CD8-positive, alpha-beta memory T cell (primary cell): Measurements from ENCODE around the gene CHCHD4. TPM values are rescaled to one million over a fixed set of nuclear protein-coding genes. Genes with fewer than 3 reads are reported as not detected.

Source experiments
- CTCF ChIA-PET: fragments of 350-600 bp; sonication (Branson Sonifier 250); formaldehyde crosslinking; loops from one replicate; lab custom pipeline; 2021; ENCODE audit warnings: antibody characterized with exemption; lab: Charles Lee
- POLR2A ChIA-PET: fragments of 350-600 bp; sonication (Branson Sonifier 250); formaldehyde crosslinking; loops from one replicate; lab custom pipeline; 2021; ENCODE audit warnings: antibody characterized with exemption; lab: Charles Lee
- DNase-seq, 5 donors: peaks; one replicate each; pipeline versions ENCODE4 v3.0.0 to v3.0.0-alpha.2; 2020 to 2022; ENCODE audit warnings: mixed read lengths in 1 of 5
- H3K27ac ChIP-seq: one replicate; pipeline ENCODE4 v1.7.0; 2013; ENCODE audit warnings: low read depth, mild to moderate bottlenecking, low read length, moderate library complexity
- H3K27me3 ChIP-seq: 2 replicates; pipeline ENCODE4 v1.7.0; 2013; ENCODE audit warnings: low read length, mild to moderate bottlenecking; ENCODE audit not compliant: insufficient read depth, poor library complexity, severe bottlenecking
- H3K36me3 ChIP-seq: 2 replicates; pipeline ENCODE4 v1.7.0; 2013; ENCODE audit warnings: mild to moderate bottlenecking, low read length, moderate library complexity; ENCODE audit not compliant: insufficient read depth
- H3K4me1 ChIP-seq: 2 replicates; pipeline ENCODE4 v1.7.0; 2013; ENCODE audit warnings: mild to moderate bottlenecking, low read length, moderate library complexity; ENCODE audit not compliant: insufficient read depth
- H3K4me3 ChIP-seq: 2 replicates; pipeline ENCODE4 v1.7.0; 2013; ENCODE audit warnings: mild to moderate bottlenecking, low read length
- H3K9me3 ChIP-seq: 2 replicates; pipeline ENCODE4 v1.7.0; 2013; ENCODE audit warnings: mild to moderate bottlenecking, low read length
- H3K27ac Mint-ChIP-seq, 8 donors: one replicate each; pipeline ENCODE4 v1.8.0; 2020 to 2021; ENCODE audit warnings: mixed read lengths in 8 of 8, mild to moderate bottlenecking in 6 of 8, inconsistent platforms in 3 of 8, moderate library complexity in 3 of 8
- H3K27me3 Mint-ChIP-seq, 2 donors: one replicate each; pipeline ENCODE4 v1.8.0; 2020 to 2021; ENCODE audit warnings: mixed read lengths in 2 of 2, mild to moderate bottlenecking in 1 of 2, moderate library complexity in 1 of 2
- H3K36me3 Mint-ChIP-seq, 3 donors: one replicate each; pipeline ENCODE4 v1.8.0; 2020 to 2021; ENCODE audit warnings: mixed read lengths in 3 of 3, inconsistent platforms in 1 of 3, mild to moderate bottlenecking in 1 of 3
- H3K4me1 Mint-ChIP-seq, 3 donors: one replicate each; pipeline ENCODE4 v1.8.0; 2020 to 2021; ENCODE audit warnings: mixed read lengths in 3 of 3, inconsistent platforms in 1 of 3, mild to moderate bottlenecking in 1 of 3
- H3K4me3 Mint-ChIP-seq, 7 donors: one replicate each; pipeline ENCODE4 v1.8.0; 2020 to 2021; ENCODE audit warnings: mixed read lengths in 7 of 7, mild to moderate bottlenecking in 6 of 7, moderate library complexity in 4 of 7, inconsistent platforms in 2 of 7
- H3K9me3 Mint-ChIP-seq, 5 donors: one replicate each; pipeline ENCODE4 v1.8.0; 2020 to 2022; ENCODE audit warnings: mixed read lengths in 5 of 5, mild to moderate bottlenecking in 3 of 5, moderate library complexity in 2 of 5, inconsistent platforms in 1 of 5
- polyA plus RNA-seq: library from polyadenylated mRNA; unstranded; fragments of 300-500 nt; fragmentation: Illumina TruSeq; gene quantifications from one replicate; pipeline ENCODE4 v1.2.3, GENCODE V29; 2021
- total RNA-seq, 2 experiments: library from RNA; stranded (reverse); gene quantifications; one replicate each; pipeline ENCODE4 v1.2.3, GENCODE V29; 2021

Gene CHCHD4
- total and polyA plus RNA-seq, 3 experiments from 2014 or later, result 13.9 to 21.8 (median 21.7) TPM

- Histone ChIP-seq H3K9me3 (peaks cover 7% of the 10 kb centered on the region), H3K27me3 (no peaks in the 10 kb centered on the region), H3K27ac (no peak overlapping the region), H3K4me3 (no peak overlapping the region), H3K36me3 (peaks cover 93% of the 10 kb centered on the region), H3K4me1 (no peaks in the 10 kb centered on the region)
- Mint-ChIP-seq H3K4me1 (peaks cover 11 to 22% (median 16%) of the 10 kb centered on the region in 3 donors), H3K27me3 (no peaks in the 10 kb centered on the region), H3K36me3 (peaks cover 56 to 99% (median 62%) of the 10 kb centered on the region in 3 donors), H3K4me3 (no peak overlapping the region), H3K9me3 (peaks cover 6 to 16% (median 10%) of the 10 kb centered on the region in 5 donors), H3K27ac (peak overlapping the region in 2 of 8 donors; percentile 11 to 32)
- ChIA-PET POLR2A (interaction anchor here (0.7 to 2.1 kb wide), 2 partner anchors 16 to 17 kb away, joined by 3 to 8 read pairs; partner anchors contain the start of genes LSM3 and XPC), CTCF (no interaction called here)
- no peak for DNase-seq
Observed at GRCh38 chr3:14161282-14161681, 36.6 kb upstream of the CHCHD4 start.

DNA sequence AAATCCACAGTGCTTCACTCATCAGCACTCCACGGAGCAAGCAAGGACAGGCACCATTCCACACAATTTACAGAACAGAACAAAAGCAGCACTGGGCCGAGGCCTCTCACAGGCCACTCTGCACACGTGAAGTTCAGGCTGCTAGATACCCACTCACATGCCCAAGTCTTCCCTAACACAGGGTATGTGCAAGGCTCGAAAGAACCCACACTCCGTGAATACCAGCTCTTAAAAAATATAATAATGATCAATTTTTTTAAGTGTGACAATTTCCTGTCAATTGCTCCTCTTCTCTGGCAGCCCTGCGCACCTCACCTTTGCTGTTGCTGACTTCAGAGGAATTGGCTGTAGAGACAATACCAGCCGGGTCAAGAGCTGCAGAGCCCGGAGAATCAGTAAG lies 34.8 kb upstream of the CHCHD4 start:
- H3K4me3 Mint-ChIP-seq, result no peak overlapping the region
- H3K27ac Mint-ChIP-seq, result no peak overlapping the region
- Histone ChIP-seq H3K9me3 (peaks cover 7% of the 10 kb centered on the region), H3K4me3 (no peak overlapping the region), H3K36me3 (peaks cover 81% of the 10 kb centered on the region), H3K4me1 (no peaks in the 10 kb centered on the region), H3K27me3 (no peaks in the 10 kb centered on the region), H3K27ac (no peak overlapping the region)
- POLR2A ChIA-PET, result no interaction called here
- no peaks in the 10 kb centered on the region for H3K27me3 Mint-ChIP-seq
- H3K4me1 Mint-ChIP-seq, result peaks cover 6 to 25% (median 9%) of the 10 kb centered on the region in 3 donors
- H3K9me3 Mint-ChIP-seq, result peaks cover 6 to 16% (median 10%) of the 10 kb centered on the region in 5 donors
- DNase-seq, result no peak
- peaks cover 51 to 94% (median 54%) of the 10 kb centered on the region in 3 donors for H3K36me3 Mint-ChIP-seq
- CTCF ChIA-PET, result interaction anchor here (0.8 to 1.5 kb wide), 2 partner anchors 18 to 19 kb away, joined by 3 to 5 read pairs; partner anchors contain the start of genes LSM3 and XPC

DNA sequence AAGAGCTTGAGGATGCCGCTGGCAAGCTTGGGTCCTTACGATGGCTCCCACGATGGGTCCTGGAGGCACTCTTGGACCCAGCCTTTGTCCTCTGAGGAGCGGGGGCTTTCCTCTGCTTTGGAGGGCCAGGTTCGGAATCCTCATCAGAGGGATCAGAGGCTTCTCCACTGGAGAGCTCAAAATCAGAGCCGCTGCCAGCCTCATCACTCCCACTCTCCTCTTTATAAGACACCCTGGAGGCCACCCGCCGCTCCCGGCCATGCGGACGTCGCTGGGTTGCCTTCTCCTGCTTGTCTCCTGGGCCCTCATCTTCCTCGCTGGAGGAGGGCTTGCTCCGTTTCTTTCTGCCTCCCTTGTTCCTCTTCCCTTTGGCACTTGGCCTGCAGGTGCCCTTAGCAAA lies 33.7 kb upstream of the CHCHD4 start:
- Histone ChIP-seq H3K36me3 (peaks cover 76% of the 10 kb centered on the region), H3K27me3 (no peaks in the 10 kb centered on the region), H3K4me3 (no peak overlapping the region), H3K27ac (no peak overlapping the region), H3K9me3 (peaks cover 7% of the 10 kb centered on the region), H3K4me1 (no peaks in the 10 kb centered on the region)
- Mint-ChIP-seq H3K4me1 (peaks cover 6 to 28% (median 15%) of the 10 kb centered on the region in 3 donors), H3K9me3 (peaks cover 6 to 16% (median 10%) of the 10 kb centered on the region in 5 donors), H3K27ac (no peak overlapping the region), H3K4me3 (peak overlapping the region in 1 of 7 donors; percentile 57), H3K27me3 (no peaks in the 10 kb centered on the region), H3K36me3 (peaks cover 44 to 94% (median 52%) of the 10 kb centered on the region in 3 donors)
- ChIA-PET CTCF (interaction anchor here (1.2 to 1.5 kb wide), 2 partner anchors 13 to 20 kb away, joined by 3 to 5 read pairs; partner anchors contain the start of genes LSM3 and XPC), POLR2A (no interaction called here)
- no peak for DNase-seq

DNA sequence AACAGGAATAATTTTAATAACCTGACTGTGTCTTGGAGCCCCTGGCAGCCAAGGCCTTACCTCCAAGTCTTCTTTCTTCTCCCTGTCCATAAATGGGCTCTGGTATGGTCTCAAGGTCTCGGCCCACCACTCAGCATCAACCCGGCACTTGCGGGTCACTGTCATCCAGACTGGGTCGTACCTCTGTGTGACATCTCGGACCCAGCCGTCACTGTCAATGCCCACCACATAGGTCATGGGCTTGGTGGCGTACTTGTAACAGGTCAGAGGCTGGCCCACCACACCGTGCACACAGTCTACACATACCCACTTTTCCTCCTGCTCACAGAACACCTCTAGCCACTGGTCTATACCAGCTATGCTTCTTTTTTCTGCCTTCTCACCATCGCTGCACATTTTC lies 33.3 kb upstream of the CHCHD4 start:
- Histone ChIP-seq H3K36me3 (peaks cover 76% of the 10 kb centered on the region), H3K4me1 (no peaks in the 10 kb centered on the region), H3K27me3 (no peaks in the 10 kb centered on the region), H3K27ac (no peak overlapping the region), H3K9me3 (peaks cover 7% of the 10 kb centered on the region), H3K4me3 (no peak overlapping the region)
- no peak for DNase-seq
- peaks cover 40 to 94% (median 50%) of the 10 kb centered on the region in 3 donors for H3K36me3 Mint-ChIP-seq
- CTCF ChIA-PET, result interaction anchor here (0.8 to 1.5 kb wide), 3 partner anchors 13 to 33 kb away, joined by 3 to 5 read pairs (median 3); partner anchors contain the start of genes CHCHD4, LSM3, TMEM43 and XPC
- POLR2A ChIA-PET, result no interaction called here
- H3K27ac Mint-ChIP-seq, result no peak overlapping the region
- peaks cover 6 to 16% (median 10%) of the 10 kb centered on the region in 5 donors for H3K9me3 Mint-ChIP-seq
- H3K4me1 Mint-ChIP-seq, result peaks cover 6 to 25% (median 13%) of the 10 kb centered on the region in 3 donors
- H3K4me3 Mint-ChIP-seq, result no peak overlapping the region
- H3K27me3 Mint-ChIP-seq, result no peaks in the 10 kb centered on the region

DNA sequence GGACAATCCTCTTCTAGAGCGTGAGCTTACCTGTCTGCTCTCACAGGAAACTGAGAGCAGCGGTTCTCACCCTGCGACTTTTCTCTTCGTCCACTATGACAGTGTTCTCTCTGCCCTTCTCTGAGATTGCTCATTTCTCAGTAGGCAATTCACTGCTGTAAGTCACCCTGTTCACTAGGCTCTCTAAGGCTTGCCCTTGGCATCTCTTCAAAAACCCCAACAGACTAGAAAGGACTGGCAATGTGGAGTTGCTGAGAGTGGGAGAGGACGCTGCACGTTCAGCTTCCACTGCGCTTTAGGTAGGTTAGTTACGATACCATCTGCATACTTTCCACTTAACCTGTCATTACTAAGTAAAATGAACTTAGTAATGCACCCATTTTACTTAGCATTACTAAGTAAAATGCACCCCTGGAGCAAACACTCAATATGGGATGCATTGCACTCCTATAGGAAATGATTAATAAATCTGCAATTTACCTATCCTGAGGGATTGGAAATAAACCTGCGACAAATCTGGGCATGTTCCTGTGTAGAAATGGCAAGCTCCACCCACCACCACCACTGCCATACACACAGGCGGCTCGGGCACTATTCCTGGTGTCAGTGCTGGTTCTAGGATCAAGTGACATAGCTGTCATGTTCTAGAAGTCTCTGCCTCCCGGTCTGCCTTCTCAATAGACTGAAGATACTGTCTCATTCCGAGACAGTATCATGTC lies 32.3 kb upstream of the CHCHD4 start:
- Histone ChIP-seq H3K4me3 (no peak overlapping the region), H3K4me1 (no peaks in the 10 kb centered on the region), H3K27ac (no peak overlapping the region), H3K27me3 (no peaks in the 10 kb centered on the region), H3K36me3 (peaks cover 74% of the 10 kb centered on the region), H3K9me3 (peaks cover 6% of the 10 kb centered on the region)
- H3K27ac Mint-ChIP-seq, result peak overlapping the region in 4 of 8 donors; percentile 11 to 39 (median 26)
- DNase-seq, result no peak
- H3K9me3 Mint-ChIP-seq, result peaks cover 6 to 12% (median 10%) of the 10 kb centered on the region in 5 donors
- no peaks in the 10 kb centered on the region for H3K27me3 Mint-ChIP-seq
- peaks cover 31 to 94% (median 45%) of the 10 kb centered on the region in 3 donors for H3K36me3 Mint-ChIP-seq
- H3K4me3 Mint-ChIP-seq, result no peak overlapping the region
- ChIA-PET POLR2A (no interaction called here), CTCF (interaction anchor here (0.8 kb wide), 1 partner anchor 32 kb away, joined by 3 read pairs; the partner anchor contains the start of genes CHCHD4 and TMEM43)
- peaks cover 6 to 25% (median 13%) of the 10 kb centered on the region in 3 donors for H3K4me1 Mint-ChIP-seq

- Histone ChIP-seq H3K4me3 (no peak overlapping the region), H3K9me3 (no peaks in the 10 kb centered on the region), H3K4me1 (no peaks in the 10 kb centered on the region), H3K36me3 (peaks cover 73% of the 10 kb centered on the region), H3K27ac (no peak overlapping the region), H3K27me3 (no peaks in the 10 kb centered on the region)
- ChIA-PET POLR2A (no interaction called here), CTCF (no interaction called here)
- H3K9me3 Mint-ChIP-seq, result peaks cover 3 to 6% (median 5%) of the 10 kb centered on the region in 5 donors
- DNase-seq, result no peak
- peaks cover 23 to 90% (median 39%) of the 10 kb centered on the region in 3 donors for H3K36me3 Mint-ChIP-seq
- H3K4me3 Mint-ChIP-seq, result no peak overlapping the region
- peaks cover 3 to 25% (median 13%) of the 10 kb centered on the region in 3 donors for H3K4me1 Mint-ChIP-seq
- H3K27ac Mint-ChIP-seq, result peak overlapping the region in 3 of 8 donors; percentile 39 to 72 (median 46)
- no peaks in the 10 kb centered on the region for H3K27me3 Mint-ChIP-seq
Observed at GRCh38 chr3:14156201-14156600, 31.5 kb upstream of the CHCHD4 start.

DNA sequence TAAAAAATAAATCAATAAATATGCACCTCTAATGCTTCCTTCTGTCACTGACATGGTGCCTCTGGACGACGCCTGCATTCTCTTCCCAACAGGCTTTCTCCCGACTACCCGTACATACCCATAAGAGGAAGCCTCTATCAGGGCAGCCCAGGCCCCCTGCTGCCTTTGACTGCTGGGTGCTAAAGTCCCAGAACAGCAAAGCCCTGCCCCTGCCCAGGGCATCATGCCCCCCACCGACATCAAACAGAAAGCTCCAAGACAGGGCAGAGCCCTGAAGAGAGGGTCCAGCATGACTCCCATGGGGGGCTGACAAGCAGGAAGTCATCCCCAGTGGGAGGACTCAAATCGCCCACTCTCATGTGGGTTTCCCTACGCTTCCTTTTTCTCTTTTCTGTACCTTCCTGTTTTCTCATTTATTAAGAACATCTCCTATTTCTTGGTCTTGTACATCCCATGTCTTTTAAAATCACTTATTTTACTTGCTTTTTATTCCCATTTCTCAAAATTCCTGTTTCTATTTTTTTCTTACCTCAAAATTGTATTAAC lies 30.3 kb upstream of the CHCHD4 start:
- DNase-seq, result no peak
- ChIA-PET CTCF (no interaction called here), POLR2A (interaction anchor here (0.6 kb wide), 1 partner anchor 261 kb away, joined by 3 read pairs; no protein-coding TSS in a partner anchor)
- Histone ChIP-seq H3K4me1 (no peaks in the 10 kb centered on the region), H3K27me3 (no peaks in the 10 kb centered on the region), H3K27ac (no peak overlapping the region), H3K4me3 (no peak overlapping the region), H3K36me3 (peaks cover 63% of the 10 kb centered on the region), H3K9me3 (no peaks in the 10 kb centered on the region)
- Mint-ChIP-seq H3K4me1 (peaks cover 3 to 25% (median 13%) of the 10 kb centered on the region in 3 donors), H3K27me3 (no peaks in the 10 kb centered on the region), H3K4me3 (no peak overlapping the region), H3K27ac (peak overlapping the region in 3 of 8 donors; percentile 39 to 63 (median 50)), H3K36me3 (peaks cover 11 to 89% (median 32%) of the 10 kb centered on the region in 3 donors), H3K9me3 (no peaks in the 10 kb centered on the region)
